ENCODE measurements around the gene NAE1.
"Not testable (repeated sequence)": the region's sequence is repeated elsewhere in the genome, so short reads cannot be mapped to it uniquely, and the experiment has no call there.

Gene NAE1

DNA sequence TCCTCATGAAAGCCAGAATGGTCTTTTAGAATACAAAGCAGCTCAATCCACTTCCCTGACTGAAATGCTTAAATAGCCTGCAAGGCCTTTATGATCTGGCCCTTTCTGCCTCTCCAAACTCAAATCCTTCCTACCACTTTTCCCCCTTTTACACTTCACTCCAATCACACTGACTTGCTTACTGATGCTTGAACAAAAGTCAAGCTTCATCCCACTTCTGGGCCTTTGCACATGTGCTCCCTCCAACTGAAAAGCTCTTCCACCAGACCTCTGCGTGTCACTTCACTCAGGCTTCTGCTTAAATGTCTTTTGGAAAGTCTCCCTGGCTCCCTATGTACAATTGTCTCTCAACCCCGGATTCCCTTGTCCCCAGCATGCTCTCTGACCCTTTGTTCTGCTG, 16.0 kb downstream of the NAE1 start:
- Histone ChIP-seq H3K4me1 (ENCODE audit: insufficient read depth, low read length) (no peaks in the 10 kb centered on the region), H3K27me3 (ENCODE audit: insufficient read depth, low read length) (no peaks in the 10 kb centered on the region), H3K9me3 (ENCODE audit: low read length) (no peaks in the 10 kb centered on the region), H3K4me3 (ENCODE audit: low read length) (no peak overlapping the region), H2AFZ (ENCODE audit: low read depth, low read length) (no peak overlapping the region), H3K36me3 (ENCODE audit: insufficient read depth, low read length) (peaks cover 80% of the 10 kb centered on the region)

DNA sequence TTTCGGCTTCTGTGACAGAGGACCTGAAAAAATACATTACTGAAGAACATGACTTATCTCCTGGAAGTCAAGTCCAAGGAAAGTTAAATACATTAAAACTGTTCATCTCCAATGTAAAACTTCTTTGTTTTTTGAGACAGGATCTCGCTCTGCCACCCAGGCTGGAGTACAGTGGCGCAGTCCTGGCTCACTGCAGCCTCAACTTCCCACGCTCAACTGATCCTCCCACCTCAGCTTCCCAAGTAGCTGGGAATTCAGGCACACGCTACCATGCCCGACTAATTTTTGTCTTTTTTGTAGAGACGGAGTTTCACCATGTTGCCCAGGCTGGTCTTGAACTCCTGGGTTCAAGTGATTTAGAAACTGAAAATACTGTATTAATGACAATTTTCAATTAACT, 19.7 kb downstream of the NAE1 start:
- Histone ChIP-seq H3K27me3 (ENCODE audit: insufficient read depth, low read length) (no peaks in the 10 kb centered on the region), H3K4me3 (ENCODE audit: low read length) (no peak overlapping the region), H3K36me3 (ENCODE audit: insufficient read depth, low read length) (peaks cover 77% of the 10 kb centered on the region), H2AFZ (ENCODE audit: low read depth, low read length) (no peak overlapping the region), H3K9me3 (ENCODE audit: low read length) (no peaks in the 10 kb centered on the region), H3K4me1 (ENCODE audit: insufficient read depth, low read length) (no peaks in the 10 kb centered on the region)

DNA sequence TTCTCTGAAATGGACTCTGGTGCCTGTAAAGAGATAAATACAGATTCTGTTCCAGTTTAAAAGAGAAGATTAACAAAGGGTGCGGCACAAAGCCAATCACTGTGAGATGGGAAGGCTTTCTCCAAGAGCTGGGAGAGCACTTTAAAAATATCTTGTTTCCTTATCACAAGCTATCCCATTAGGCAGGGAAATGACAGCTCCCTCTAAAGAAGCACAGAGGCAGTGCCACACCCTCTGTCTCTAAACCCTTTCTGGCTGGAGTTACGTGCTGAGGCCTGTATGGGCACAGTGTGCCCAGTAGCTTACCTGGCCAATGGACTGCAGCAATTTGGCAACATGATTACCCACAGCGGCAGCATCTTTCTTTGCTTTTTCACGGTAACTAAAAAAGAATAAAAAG, 20.4 kb downstream of the NAE1 start:
- no peak overlapping the region for H2AFZ ChIP-seq (ENCODE audit: low read depth, low read length)
- no peaks in the 10 kb centered on the region for H3K9me3 ChIP-seq (ENCODE audit: low read length)
- no peaks in the 10 kb centered on the region for H3K27me3 ChIP-seq (ENCODE audit: insufficient read depth, low read length)
- no peak overlapping the region for H3K4me3 ChIP-seq (ENCODE audit: low read length)
- H3K36me3 ChIP-seq (ENCODE audit: insufficient read depth, low read length): peaks cover 81% of the 10 kb centered on the region
- H3K4me1 ChIP-seq (ENCODE audit: insufficient read depth, low read length): no peaks in the 10 kb centered on the region

DNA sequence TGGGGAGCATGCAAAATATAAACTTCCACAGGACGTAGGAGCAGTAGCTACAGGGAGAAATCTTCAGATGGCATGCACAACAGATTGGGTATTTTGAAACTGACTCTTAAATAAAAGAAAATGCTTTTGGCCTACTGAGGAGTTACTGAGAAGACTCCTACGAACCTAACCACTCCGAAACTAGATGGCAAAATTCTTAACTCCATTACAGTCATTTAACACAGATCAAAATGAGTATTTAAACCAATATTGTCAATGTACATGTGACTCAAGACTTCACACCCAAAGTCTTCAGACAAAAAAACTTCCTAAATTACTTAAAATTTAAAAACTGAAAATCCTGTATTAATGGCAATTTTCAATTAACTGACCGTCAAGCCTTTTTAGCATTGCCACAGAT, 21.0 kb downstream of the NAE1 start:
- H3K4me1 ChIP-seq (ENCODE audit: insufficient read depth, low read length): no peaks in the 10 kb centered on the region
- H3K9me3 ChIP-seq (ENCODE audit: low read length): no peaks in the 10 kb centered on the region
- H3K27me3 ChIP-seq (ENCODE audit: insufficient read depth, low read length): no peaks in the 10 kb centered on the region
- H3K4me3 ChIP-seq (ENCODE audit: low read length): no peak overlapping the region
- peaks cover 86% of the 10 kb centered on the region for H3K36me3 ChIP-seq (ENCODE audit: insufficient read depth, low read length)
- H2AFZ ChIP-seq (ENCODE audit: low read depth, low read length): no peak overlapping the region

DNA sequence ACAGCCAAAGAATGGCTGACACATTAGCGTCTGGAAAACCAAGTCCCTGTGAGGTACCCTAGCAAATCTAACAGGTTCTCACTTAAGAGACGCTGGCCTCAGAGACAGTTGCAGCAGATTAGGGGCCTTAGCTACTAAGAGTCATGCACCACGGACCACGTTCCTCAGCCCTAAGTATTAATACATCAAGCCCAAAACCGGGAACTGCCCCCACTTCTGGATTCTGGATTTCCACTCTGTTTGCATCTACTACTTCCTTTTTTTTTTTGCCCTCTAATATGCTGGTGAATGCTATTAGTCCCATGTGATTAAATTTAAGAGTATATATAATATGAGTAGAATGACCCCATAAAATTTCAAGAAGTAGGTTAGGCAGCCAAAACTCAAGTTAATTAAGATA, 28.6 kb downstream of the NAE1 start:
- peaks cover 5% of the 10 kb centered on the region for H3K9me3 ChIP-seq (ENCODE audit: low read length)
- H3K27me3 ChIP-seq (ENCODE audit: insufficient read depth, low read length): no peaks in the 10 kb centered on the region
- peaks cover 57% of the 10 kb centered on the region for H3K36me3 ChIP-seq (ENCODE audit: insufficient read depth, low read length)
- no peak overlapping the region for H3K4me3 ChIP-seq (ENCODE audit: low read length)
- H3K4me1 ChIP-seq (ENCODE audit: insufficient read depth, low read length): no peaks in the 10 kb centered on the region
- H2AFZ ChIP-seq (ENCODE audit: low read depth, low read length): no peak overlapping the region

DNA sequence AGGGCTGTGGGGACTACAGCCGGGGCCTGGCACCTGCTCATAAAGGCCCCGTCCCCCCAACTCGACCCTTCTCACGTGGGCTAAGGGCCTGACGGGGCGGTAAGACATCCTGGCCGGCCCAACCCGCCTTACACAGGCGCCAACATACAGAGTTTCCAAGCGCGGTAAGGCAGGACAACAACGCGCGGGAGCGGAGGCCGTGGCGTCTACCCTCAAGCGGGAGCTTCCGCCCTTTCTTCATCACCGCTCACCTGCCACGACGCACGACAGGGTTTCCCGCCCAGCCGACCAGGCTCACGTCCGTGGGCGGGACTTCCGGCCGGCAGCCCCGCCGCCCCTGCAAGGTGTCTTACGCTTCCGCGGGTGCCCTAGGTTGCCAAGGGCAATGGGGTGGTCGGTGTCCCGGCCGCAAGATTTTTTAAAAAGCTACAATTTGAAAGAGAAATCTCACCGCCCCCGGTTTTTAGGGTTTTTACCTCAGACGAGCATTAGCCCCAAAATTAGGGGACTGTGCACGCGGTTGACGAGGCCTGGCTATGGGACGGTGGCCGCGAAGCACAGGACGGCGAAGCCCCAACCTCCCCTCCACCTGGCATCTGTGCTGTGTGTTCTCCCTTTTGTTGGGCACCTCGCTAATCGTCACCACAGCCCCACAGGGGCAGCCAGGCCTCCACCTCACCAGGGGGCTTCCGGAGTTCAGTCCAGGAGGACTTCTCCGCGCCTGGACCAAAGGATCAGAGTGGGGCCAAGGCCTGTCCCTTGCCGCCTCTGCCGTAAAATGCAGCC, 29.3 kb downstream of the NAE1 start, which contains the start of gene TERB1:
TSS of gene TERB1 (minus strand) at position 265 of the 786 bp plus-strand sequence. CDS start 4,786 bp downstream, outside the sequence.
- Histone ChIP-seq H3K4me3 (ENCODE audit: low read length) (no peak within 1 kb of the TSS), H3K27me3 (ENCODE audit: insufficient read depth, low read length) (no peaks in the 10 kb centered on the region), H2AFZ (ENCODE audit: low read depth, low read length) (no peak within 1 kb of the TSS), H3K36me3 (ENCODE audit: insufficient read depth, low read length) (peaks cover 51% of the 10 kb centered on the region), H3K4me1 (ENCODE audit: insufficient read depth, low read length) (no peaks in the 10 kb centered on the region), H3K9me3 (ENCODE audit: low read length) (peaks cover 5% of the 10 kb centered on the region)

DNA sequence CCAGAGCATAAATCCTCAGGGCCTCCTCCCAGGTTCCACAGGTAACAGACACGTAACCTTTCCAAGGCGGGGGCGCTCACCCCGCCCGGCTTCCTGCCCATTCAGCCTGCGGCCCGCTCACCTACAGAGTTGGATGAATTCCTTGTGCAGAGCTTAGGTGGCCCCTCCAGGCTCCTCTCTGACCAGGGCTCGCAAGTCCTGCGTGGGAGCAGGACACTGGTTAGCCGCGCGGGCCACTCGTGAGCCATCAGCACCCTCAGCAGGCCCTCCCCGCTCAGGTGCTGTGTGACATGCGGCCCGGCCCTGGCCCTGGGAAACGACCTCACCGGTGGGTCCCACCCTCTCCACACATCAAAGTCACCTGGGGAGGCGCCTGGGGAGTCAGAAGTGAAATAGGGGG, 29.9 kb downstream of the NAE1 start:
- no peaks in the 10 kb centered on the region for H3K4me1 ChIP-seq (ENCODE audit: insufficient read depth, low read length)
- peaks cover 45% of the 10 kb centered on the region for H3K36me3 ChIP-seq (ENCODE audit: insufficient read depth, low read length)
- H3K9me3 ChIP-seq (ENCODE audit: low read length): peaks cover 5% of the 10 kb centered on the region
- no peaks in the 10 kb centered on the region for H3K27me3 ChIP-seq (ENCODE audit: insufficient read depth, low read length)
- no peak overlapping the region for H3K4me3 ChIP-seq (ENCODE audit: low read length)
- H2AFZ ChIP-seq (ENCODE audit: low read depth, low read length): no peak overlapping the region

DNA sequence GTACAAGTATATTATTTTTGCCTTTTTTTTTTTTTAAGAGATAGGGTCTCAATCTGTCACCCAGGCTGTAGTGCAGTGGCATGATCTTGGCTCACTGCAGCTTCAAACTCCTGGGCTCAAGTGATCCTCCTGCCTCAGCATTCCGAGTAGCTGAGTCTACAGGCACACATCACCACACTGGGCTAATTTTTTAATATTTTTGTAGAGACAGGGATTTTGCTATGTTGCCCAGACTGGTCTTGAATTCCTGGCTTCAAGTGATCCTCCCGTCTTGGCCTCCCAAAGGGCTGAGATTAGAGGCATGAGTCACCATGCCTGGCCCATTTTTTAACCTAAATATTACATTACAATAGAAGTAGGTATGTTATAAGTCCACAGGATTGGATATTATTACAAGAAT, 32.6 kb downstream of the NAE1 start:
- Histone ChIP-seq H3K9me3 (ENCODE audit: low read length) (peaks cover 5% of the 10 kb centered on the region), H2AFZ (ENCODE audit: low read depth, low read length) (no peak overlapping the region), H3K27me3 (ENCODE audit: insufficient read depth, low read length) (no peaks in the 10 kb centered on the region), H3K36me3 (ENCODE audit: insufficient read depth, low read length) (peaks cover 21% of the 10 kb centered on the region), H3K4me1 (ENCODE audit: insufficient read depth, low read length) (no peaks in the 10 kb centered on the region), H3K4me3 (ENCODE audit: low read length) (no peak overlapping the region)

DNA sequence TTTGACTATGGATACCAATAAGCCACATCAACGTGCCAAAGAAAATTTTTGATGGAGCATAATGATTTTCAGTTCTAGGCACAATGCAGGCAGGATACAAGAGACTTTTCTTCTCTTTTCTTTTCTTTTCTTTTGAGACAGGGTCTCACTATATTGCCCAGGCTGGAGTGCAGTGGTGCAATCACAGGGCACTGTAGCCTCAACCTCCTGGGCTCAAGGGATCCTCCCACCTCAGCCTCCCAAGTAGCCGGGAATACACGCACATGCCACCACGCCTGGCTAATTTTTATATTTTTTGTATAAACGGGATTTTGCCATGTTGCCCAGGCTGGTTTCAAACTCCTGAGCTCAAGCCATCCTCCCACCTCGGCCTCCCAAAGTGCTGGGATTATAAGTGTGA, 36.8 kb downstream of the NAE1 start:
- H2AFZ ChIP-seq (ENCODE audit: low read depth, low read length); H3K4me3 ChIP-seq (ENCODE audit: low read length); H3K36me3 ChIP-seq (ENCODE audit: insufficient read depth, low read length); H3K27me3 ChIP-seq (ENCODE audit: insufficient read depth, low read length); H3K4me1 ChIP-seq (ENCODE audit: insufficient read depth, low read length); H3K9me3 ChIP-seq (ENCODE audit: low read length): not testable (repeated sequence)

DNA sequence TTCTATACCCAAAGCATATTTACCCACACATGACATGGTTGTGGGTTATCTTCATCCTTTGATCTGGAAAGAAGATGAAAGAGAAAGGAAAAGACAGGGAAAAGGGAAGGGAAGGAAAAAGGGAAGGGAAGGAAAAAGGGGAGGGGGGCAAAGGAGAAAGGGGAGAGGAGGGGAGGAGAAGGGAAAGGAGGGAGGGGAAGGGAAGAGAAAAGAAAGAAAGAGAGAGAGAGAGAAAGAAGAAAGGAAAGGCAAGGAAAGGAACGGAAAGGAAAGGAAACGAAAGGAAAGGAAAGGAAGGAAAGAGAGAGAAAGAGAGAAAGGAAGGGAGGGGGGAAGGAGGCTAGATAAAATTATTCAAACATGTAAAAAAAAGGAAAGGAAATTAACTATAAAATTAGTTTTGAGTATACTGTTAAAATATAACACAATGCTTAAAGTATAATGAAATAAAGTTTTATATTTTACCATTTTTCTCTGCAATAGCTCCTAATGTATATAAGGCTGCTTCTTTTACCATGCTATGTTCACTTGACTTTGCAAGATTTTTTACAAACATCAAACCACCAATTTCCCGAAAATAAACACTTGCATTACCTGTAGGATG, 40.5 kb downstream of the NAE1 start:
- H3K27me3 ChIP-seq (ENCODE audit: insufficient read depth, low read length): no peaks in the 10 kb centered on the region
- no peaks in the 10 kb centered on the region for H3K9me3 ChIP-seq (ENCODE audit: low read length)

DNA sequence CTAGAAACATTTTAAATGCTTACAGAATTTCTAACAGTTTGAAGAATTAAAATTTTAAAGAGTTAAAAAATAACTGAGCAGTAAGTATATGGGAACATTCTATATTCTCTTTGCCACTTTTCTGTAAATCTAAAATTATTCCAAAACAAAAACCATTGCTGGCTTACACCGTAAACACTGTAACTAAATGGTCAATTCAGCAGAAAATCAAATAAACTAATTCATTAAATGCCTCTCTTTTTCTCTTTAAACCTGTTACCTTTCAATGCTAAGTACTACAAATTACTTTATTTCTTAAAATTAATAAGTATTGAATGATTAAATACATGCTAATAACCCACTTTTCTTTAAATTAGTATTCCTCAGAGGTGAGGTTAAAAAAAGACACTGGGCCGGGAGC, 43.3 kb downstream of the NAE1 start:
- Histone ChIP-seq H2AFZ (ENCODE audit: low read depth, low read length) (no peak overlapping the region), H3K4me1 (ENCODE audit: insufficient read depth, low read length) (no peaks in the 10 kb centered on the region), H3K4me3 (ENCODE audit: low read length) (no peak overlapping the region), H3K9me3 (ENCODE audit: low read length) (no peaks in the 10 kb centered on the region), H3K27me3 (ENCODE audit: insufficient read depth, low read length) (no peaks in the 10 kb centered on the region), H3K36me3 (ENCODE audit: insufficient read depth, low read length) (no peaks in the 10 kb centered on the region)

More for the DNA sequence above, 40.5 kb downstream of the NAE1 start:
- Histone ChIP-seq H3K4me3 (ENCODE audit: low read length) (no peak overlapping the region), H2AFZ (ENCODE audit: low read depth, low read length) (no peak overlapping the region), H3K4me1 (ENCODE audit: insufficient read depth, low read length) (no peaks in the 10 kb centered on the region), H3K36me3 (ENCODE audit: insufficient read depth, low read length) (no peaks in the 10 kb centered on the region)

DNA sequence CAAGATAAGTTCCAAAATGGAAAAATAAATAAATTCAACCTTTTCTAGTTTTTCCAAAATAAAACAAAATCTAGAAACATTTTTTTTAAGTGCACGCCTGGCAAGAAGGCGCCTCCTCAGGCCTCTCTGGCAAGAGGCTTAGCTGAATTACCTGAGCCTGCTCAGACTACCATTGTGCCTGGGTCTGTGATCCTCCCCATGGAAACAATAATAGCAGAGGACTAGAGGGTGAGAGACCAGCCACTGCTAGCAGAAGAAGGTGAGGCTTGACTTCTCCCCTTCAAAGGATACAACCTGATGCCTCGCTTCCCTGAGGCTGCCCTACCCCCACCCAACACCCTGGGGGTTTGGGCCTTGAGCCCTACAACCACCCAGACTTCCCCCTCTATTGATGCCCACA, 44.2 kb downstream of the NAE1 start:
- no peak overlapping the region for H3K4me3 ChIP-seq (ENCODE audit: low read length)
- no peaks in the 10 kb centered on the region for H3K27me3 ChIP-seq (ENCODE audit: insufficient read depth, low read length)
- no peaks in the 10 kb centered on the region for H3K4me1 ChIP-seq (ENCODE audit: insufficient read depth, low read length)
- no peaks in the 10 kb centered on the region for H3K9me3 ChIP-seq (ENCODE audit: low read length)
- no peak overlapping the region for H2AFZ ChIP-seq (ENCODE audit: low read depth, low read length)
- H3K36me3 ChIP-seq (ENCODE audit: insufficient read depth, low read length): no peaks in the 10 kb centered on the region

DNA sequence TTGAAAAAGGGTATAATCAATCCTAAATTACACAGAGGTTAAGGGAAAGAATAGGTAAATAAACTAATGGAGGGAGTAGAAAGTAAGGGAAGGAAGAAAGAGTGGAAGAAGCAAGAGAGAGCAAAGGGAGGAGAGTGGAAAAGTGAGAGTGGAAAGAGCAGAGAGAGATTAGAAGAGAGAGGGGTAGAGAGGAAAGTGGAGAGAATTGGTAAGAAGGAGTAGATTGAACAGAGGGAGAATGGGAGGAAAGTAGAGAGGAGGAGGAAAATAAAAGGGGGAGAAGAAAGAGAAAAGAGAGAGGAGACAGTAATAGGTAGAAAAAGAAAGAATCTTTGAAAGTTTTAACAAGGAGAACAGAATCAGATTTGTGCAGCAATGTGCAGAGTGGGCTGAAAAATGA, 54.3 kb downstream of the NAE1 start:
- Histone ChIP-seq H3K27me3 (ENCODE audit: insufficient read depth, low read length) (no peaks in the 10 kb centered on the region), H2AFZ (ENCODE audit: low read depth, low read length) (no peak overlapping the region), H3K4me1 (ENCODE audit: insufficient read depth, low read length) (no peaks in the 10 kb centered on the region), H3K9me3 (ENCODE audit: low read length) (no peaks in the 10 kb centered on the region), H3K4me3 (ENCODE audit: low read length) (no peak overlapping the region), H3K36me3 (ENCODE audit: insufficient read depth, low read length) (no peaks in the 10 kb centered on the region)

DNA sequence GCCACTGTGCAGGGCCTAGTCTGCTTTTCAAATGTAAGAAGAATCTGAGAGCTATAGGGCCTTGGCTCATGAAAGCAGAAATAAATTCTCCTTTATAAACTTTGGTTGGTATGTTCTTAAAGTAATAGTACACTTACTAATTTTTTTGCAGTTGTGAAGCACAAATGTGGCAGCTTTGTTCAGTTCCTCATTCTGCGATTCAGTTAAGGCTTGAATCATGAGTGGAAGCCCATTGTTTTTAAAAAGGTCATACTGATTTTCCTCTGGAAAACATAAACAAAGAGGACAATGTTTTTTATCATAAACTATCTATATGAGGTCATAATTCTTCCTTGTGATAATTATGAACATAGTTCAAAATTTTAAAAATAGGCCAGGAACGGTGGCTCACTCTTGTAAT, 55.8 kb downstream of the NAE1 start:
- Histone ChIP-seq H3K4me3 (ENCODE audit: low read length) (no peak overlapping the region), H3K9me3 (ENCODE audit: low read length) (no peaks in the 10 kb centered on the region), H2AFZ (ENCODE audit: low read depth, low read length) (no peak overlapping the region), H3K4me1 (ENCODE audit: insufficient read depth, low read length) (no peaks in the 10 kb centered on the region), H3K27me3 (ENCODE audit: insufficient read depth, low read length) (no peaks in the 10 kb centered on the region), H3K36me3 (ENCODE audit: insufficient read depth, low read length) (no peaks in the 10 kb centered on the region)

All from neuron (in vitro differentiated cells).